NCI-H2107 treated with DMSO at 0.1 percent for 48 hours (cell line): Measurements from ENCODE around the gene VAMP8.
"Not testable (repeated sequence)": the region's sequence is repeated elsewhere in the genome, so short reads cannot be mapped to it uniquely, and the experiment has no call there.

Experiments
- DNase-seq: peaks from one replicate; lab custom pipeline; 2025; ENCODE audit not compliant: unreplicated experiment; lab: John Stamatoyannopoulos, UW

VAMP8 gene

DNA sequence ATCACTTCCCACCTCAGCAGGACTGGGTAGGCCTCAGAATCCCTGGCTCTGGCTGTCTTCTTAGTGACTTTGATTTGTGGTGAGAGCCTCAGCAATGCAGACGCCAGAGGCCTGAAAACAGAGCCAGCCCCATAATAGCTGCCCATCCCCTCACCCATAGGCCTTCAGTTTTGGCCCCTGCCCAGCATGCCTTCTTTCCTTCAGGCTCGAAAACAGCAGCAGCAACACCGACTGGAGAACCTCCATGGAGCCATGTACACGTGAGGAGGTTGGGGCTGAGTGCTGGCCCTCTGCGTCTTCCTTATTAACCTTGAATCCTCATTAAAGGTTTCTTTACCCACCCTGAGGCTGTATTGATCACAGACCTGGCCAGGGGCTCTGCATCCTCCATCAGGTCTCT lies 19.9 kb downstream of the VAMP8 start:
- no peak for DNase-seq

DNA sequence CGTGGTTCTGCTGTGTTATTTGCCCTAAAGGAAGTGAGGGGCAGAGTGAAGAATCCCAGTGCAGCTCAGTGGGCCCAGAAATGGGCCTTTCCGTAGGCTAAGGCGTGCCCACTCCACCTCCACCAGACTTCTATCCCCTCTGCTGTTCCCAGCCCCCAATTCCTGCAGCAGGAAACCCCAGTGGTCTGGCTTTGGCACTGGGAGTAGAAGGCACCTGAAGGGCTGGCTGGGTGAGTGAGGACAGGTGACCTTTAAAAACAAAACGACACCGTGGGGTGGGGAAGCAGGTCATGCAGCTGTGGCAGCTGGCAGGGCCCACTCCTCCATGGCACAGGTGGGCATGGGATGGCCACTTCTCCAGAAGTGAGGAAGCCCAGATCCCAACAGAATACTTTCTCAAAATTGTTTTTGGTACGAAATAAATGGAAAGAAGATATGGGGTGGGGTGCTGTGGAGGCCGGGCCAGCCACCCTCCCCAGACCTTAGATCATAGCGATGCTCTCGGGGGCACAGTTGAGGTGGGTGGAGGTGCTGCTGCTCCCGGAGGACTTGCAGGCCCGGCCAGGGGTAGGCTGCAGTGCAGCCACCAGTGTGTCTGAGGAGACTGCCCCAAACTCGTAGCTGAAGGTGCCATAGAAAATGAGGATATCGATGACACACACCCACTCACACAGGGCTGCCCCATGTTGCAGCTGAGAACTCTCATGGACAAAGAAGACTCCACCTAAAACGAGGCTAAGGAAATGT lies 21.4 kb downstream of the VAMP8 start:
- DNase-seq = no peak

DNA sequence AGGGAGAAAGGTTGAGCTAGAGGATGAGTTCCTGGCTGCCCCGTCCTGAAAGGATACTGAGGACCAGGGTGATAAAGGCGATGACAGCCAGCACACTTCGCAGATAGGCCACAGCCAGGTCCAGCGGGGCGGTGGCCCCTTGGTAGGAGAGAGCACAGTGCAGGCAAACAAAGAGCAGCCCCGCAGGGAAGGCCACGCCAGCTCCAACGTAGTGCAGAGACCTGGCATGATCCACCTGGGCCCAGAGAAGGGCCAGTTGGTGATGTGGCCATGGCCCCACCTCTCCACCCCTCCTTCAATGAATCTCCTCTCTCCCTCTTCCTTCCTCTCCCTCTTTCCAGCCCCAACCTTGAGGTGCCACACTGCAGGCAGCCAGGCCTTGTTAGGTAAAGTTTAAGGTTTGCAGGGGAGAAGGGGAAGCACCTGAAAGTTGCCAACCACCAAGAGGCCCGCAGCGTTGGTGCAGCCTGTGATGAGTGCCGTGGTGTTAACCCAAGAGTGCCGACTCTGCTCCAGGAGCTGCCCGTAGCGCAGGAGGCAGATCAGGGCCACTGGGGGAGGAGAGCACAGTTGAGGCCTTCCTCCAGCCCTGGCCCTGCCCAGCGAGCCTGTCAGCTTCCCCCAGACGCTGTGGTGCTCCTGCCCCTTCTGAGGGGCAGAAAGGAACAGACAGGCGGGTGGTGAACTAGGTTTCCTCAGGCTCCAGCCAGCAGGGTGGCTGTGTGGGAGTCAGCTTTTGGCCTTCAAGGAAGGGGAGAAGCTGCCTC lies 22.3 kb downstream of the VAMP8 start:
- no peak for DNase-seq

DNA sequence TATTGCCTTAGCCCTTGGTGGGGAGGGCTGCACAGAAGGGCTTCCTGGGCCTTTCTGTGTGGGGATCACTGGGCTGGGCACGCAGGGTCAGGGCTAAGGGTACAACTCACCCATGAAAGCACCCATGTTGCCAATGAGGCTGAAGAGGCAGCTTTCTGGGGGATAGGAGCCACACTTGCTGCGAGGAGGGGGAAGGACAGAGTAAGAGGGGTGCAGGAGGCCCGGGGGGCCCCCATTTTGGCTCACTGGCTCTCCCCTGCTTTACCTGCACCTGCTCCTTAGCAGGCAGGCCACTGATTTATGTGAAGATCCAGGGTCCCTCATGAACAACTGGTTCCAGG lies 22.8 kb downstream of the VAMP8 start:
- DNase-seq = no peak

DNA sequence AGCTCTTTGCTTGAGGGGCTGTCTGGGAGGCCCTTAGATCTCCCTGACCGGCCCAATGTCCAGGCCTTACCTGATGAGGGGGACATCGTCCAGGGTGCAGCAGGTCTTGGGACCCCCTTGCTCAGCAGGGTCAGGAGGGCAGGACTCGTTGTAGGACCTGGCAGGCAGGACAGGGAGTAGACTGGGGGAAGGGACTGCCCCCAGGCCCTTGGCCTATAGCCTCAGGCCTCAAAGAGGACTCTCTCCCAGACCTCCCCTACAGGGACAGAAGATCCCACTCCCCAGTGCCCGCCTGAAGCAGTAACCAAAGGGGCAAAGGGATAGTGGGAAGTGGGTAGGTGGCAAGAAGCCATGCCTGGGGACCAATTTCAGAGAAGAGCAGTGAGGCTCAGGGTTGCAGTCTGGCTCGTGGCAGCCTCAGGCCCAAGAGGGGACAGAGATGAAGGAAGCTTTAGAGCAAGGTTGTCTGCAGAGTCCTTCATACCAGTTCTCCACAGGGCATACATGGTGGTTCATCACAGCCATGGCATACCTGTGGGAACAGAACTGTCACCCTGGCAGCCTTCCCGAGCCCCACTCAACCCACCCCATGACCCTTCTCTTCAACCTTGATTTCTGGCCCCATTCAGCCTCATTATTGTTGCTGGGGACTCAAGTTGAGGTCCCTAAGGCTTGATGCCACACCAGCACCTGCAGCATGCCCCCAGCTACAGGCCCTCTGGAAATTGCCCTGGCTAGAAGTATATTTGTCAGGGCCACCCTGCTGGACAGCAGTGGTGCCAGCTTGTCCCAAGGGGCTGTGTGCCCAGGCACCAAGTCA lies 23.8 kb downstream of the VAMP8 start:
- no peak for DNase-seq

DNA sequence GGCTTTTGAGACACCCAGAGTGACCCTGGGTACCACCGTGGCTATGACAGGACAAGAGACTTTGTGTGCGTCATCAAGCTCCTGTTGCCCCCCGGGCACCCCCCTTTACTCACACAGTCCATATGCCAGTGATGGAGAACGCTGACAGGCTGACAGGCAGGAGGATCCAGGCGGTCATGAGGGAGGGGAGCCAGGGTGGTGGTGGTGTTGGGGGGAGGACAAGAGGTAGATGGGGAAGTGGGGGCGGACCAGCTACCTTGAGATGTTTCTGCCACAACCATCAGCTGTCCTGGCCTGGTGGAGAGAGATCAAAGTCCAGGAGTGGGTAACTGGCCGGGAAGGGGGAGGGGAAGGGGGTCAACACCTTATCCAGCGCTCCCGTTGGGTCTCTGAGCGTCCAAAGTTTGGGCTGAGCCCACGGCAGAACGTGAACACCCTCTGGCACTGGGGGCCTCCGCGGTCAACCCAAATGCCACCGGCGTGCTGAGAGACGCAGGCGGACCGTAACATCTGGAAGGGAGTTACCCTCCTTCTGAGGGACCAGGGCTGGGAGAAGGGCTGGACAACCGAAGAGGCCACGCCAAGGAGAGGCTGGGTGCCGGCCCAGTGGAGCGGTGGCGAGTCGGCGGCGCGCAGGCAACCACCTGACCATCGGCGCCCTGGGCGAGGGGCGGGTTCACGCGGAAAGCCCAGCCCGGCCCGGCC lies 24.5 kb downstream of the VAMP8 start:
- DNase-seq = no peak

DNA sequence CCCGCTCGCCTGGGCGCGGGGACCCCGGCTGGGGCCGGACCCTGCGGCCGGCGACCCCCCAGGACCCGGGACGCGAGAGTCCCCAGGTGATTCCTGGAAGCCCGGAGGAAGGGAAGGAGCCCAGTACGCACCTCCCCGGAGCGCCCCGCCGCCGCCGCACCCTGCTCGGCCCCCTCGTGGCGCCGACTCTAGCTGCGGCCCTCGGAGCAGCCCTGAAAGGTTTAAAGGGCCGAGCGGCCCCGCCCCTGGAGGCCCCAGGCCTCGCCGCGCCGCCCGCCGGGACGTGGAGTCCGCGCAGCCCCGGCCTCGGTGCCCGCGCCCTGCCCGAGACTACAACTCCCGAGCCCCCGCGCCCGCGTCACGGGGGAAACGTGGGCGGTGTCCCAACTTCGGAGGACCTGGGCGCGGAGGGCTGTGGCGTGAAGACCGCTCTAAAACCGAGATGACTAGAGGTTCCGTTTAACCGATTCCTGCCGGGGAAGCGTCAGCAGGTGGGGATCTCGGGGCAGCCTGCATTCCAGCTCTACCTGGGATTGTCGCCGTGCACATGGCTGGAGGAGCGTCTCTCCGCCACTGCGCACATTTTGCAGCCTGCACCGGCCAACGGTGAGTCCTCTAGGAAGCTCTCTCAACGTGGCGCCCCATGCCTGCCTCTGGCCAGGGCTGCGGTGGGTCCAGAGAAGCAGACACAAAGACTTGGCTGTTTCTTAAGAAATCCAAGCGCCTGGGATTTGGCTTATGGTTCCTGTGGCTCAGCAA lies 25.3 kb downstream of the VAMP8 start, which contains the start of gene TMEM150A:
Gene TMEM150A (minus strand): TSS at position 223 of the 759 bp plus-strand sequence. CDS start 750 bp downstream, outside the sequence.
- DNase-seq = peak; percentile 6

DNA sequence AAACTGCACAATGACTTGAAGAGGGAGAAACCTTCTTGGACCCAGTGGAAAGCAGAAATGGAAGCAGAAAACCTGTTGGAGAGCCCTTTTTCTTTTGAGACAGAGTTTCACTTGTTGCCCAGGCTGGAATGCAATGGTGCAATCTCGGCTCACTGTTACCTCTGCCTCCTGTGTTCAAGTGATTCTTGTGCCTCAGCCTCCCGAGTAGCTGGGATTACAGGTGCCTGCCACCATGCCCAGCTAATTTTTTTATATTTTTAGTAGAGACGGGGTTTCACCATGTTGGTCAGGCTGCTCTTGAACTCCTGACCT lies 26.7 kb downstream of the VAMP8 start:
- not testable (repeated sequence) for DNase-seq

DNA sequence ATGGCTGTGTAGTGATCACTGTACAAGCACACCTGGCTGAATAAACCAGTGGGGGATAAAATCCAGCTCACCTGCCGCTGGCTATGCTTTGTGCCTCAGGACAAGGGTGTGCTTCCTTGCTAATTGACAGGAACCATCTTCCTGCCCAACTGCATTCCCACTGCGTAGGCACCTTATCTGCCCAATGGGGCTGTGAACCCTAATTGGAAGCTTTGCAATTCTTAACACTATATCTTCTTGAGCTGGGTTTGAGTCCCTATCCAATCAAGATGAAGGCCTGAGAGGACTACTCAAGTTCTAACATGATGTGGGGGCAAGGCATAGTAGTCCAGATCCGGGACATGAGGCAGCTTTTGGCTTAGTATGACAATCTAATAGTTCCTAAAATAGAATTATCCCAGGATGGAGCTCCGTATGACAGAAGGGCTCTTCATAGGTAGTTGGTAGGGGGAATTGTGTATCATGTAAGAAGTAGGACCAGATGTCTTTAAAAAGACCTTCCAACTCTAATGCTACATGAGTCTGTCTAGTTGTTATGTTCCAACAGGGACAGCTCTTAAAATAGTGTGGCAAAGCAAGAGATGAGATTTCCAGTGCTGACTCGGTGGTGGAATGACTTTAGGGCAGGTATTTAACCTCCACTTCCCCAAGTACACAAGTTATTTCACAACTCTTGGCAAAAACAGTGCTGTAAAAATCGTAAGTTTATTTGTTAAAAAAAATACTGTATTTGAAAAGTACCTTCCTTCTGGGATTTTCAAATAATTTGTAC lies 27.4 kb downstream of the VAMP8 start:
- no peak for DNase-seq

DNA sequence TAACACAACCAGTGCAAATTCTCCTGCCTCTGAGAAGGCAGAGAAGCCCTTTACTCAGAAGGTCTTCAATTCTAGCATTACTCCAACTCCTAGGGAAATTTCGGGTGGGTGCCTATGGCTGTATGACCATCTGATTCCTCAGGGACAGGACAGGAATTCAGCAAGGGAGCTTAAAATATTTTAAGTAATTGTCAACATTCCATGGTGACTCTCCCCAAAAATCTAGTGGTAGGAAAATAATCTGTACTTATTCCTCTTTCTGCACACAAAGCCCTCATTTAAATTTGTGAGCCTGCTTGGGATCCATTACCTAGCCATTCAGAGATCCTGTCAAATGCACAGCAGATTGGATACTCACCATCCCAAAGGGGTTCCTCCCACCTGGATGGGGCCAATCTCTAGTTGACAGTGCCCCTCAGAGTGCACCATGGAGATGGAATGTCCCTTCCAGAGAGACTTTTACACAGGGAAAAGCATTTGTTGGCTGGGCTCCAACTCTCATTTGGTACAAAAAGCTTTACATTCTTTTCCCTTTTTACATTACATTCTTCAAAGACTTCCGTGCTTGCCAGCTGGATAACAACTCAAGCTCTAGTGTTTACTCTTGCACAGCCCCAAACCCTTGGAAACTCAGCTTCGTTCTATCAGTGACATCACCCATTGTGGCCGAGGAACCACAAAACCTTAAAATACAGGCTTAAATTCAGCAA lies 28.2 kb downstream of the VAMP8 start:
- DNase-seq = no peak

DNA sequence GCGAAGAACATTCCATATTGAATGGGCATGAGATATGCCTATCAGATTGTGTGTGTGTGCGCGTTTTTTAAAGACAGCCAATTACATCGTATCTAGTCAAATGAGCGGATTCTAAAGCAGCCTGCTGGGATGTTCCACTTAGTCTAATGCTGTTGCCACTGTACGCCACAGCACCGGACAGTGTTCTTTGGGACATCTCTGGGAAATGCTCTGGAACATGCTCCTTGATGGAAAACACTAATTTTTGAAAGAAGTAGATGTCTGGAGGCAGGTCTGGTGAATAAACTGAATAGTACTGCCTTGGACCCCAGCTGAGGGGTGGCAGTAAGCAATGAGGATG lies 28.7 kb downstream of the VAMP8 start:
- no peak for DNase-seq

DNA sequence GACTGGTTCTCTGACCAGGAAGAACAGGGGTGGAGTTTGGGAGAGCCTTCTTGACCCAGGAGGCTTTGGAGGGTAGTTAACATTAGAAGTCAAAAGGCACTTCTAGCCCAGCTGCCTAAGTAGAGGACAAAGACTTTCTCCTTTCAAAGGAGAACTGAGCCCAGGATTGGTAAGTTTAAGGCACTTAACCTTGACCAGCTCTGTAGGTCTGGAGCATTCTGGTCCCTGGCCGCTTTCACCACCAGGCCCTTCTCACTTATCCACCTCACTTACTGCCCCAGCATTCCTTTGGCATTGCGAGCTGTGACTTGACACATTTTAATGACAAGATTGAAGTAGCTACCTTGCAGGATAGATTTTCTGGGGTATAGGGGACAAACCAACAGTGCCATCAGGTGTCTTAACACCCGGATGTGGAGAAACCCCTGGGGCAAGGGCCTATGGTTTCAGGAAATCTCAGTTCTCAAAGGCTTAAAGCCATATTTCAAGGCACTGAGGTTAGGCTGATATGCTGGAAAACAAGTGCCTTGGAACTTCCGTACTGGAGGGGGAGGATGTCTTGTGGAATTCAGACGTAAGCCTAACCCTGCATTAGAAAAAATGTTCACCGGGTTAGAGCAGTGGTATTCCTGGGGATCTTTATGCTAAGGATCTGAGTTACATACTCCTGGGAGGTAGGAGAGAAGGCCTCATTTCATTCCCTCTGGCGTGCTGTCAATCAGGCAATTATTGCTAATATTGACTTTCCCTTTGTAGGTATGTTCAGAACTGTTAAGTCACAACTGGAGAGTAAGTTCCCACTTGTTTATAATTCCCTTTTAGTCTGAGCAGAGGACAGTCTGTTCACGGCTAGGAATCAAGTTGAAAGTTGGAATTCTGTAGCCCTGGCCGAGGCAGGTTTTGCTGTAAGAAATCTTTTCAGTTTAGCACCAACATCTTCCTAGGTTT lies 30.2 kb downstream of the VAMP8 start:
- DNase-seq = no peak

DNA sequence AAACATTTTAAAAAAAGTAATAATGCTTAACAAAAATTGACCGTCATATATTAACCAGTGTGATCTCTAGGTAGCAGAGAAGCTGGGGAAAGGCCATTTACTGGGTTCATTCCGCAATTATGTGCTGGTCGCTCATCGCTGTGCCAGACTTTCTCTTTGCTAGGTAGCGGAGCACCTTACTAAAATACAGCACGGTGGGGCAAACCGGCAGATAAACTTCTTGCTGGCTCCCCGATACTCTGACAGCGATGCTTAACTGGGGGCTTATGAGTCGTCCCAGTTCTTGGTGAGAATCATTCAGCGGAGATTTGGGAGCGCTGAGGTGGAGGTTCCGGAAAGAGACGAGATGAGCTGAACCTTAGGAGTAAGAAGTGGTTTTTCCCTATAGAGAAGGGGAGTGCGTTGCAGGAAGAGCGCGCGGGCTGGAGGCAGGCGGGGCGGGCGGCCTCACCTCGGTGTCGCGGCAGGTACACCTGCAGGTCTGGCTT lies 33.9 kb downstream of the VAMP8 start:
- no peak for DNase-seq

DNA sequence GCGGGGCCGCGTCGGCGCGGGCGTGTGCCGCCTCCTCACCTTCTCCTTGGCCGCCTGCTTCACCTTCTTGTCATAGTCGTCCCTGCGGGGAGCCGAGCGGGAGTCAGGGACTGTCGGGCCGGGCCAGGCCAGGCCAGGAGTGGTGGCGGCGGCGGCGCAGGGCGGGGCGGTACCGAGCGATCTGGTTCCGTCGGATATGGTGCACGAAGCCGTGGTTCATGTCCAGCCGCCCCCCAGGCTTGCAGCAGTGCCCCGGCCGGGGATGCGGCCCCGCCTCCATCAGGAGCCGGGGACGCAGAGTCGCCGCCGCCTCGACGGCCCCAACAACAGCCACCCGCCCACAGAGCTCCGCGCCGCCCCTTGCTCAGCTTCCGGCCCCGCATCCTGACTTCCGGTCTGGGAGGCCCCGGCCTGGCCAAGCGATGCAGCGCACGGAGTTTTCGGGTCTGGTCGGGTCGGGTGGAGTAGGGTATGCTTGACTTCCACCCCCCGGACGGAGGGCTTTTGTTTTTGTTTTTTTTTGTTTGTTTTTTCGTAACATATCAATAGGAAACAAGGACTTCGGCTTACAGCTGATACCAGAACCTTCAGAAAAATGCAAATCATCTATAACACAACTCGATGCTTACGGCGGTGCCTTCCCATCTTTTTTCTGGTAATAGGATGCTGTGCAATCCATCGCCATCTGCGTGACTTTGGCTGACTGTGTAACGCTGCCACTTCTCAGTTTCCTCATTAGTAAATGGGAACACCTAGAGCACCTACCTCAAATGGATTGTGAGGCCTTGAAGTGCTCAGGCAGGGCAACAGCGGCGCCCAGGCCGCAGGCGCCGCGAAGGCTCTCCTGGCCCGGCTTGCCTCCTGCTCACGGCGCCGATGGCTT lies 34.6 kb downstream of the VAMP8 start, which contains the start of gene C2orf68:
Gene C2orf68 (minus strand): TSS at position 362 of the 883 bp plus-strand sequence. CDS start 82 bp downstream, at position 280.
- peak; percentile 76 for DNase-seq

DNA sequence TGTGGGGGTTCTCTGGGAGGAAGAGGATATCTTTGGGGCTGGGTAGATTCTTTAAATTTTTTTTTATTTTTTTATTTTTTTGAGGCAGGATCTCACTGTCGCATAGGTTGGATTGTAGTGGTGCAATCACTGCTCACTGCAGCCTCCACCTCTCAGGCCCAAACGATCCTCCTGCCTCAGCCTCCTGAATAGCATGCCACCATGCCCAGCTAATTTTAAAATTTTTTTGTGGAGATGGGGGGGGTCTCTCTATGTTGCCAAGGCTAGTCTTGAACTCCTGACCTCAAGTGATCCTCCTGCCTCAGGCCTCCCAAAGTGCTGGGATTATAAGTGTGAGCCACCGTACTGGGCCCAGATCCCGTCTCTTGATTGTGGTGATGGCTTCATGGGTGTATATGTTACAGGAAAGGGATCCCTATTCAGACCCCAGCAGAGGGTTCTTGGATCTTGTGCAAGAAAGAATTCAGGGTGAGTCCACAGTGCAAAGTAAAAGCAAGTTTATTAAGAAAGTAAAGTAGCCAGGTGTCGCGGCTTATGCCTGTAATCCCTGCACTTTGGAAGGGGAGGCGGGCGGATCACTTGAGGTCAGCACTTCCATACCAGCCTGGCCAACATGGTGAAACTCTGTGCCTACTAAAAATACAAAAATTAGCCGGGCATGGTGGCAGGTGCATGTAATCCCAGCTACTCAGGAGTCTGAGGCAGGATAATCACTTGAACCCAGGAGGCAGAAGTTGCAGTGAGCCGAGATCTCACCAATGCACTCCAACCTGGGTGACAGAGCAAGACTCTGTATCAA lies 36.5 kb downstream of the VAMP8 start:
- DNase-seq = no peak

DNA sequence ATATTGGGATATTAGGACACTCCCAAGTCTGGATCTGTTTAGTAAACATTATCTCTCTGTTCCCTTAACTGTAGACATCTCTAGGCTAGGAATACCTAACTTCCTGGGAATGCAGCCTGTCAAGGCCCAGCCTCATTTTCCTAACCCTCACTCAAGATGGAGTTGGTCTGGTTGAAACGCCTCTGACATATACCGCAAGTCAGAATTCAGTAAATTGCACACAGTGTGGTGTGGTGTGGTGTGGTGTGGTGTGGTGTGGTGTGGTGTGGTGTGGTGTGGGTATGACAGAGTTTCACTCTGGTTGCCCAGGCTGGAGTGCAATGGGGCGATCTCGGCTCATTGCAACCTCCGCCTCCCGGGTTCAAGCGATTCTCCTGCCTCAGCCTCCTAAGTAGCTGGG lies 37.4 kb downstream of the VAMP8 start:
- DNase-seq = not testable (repeated sequence)
